Pancreas (tissue), 10 donors: ENCODE results near the gene AKAP13. TPM values are rescaled to one million over a fixed set of nuclear protein-coding genes. Genes with fewer than 3 reads are reported as not detected.

Experiments
- ATAC-seq, 4 donors: fragments of 200-7000 bp; cut with Tn5 transposase; one replicate each; pipeline versions ENCODE4 v1.8.0 to v1.9.1; 2020; ENCODE audit warnings: mild to moderate bottlenecking in 4 of 4, moderate library complexity in 4 of 4
- DNase-seq, 6 donors: peaks; one replicate each; pipeline ENCODE4 v3.0.0-alpha.2; 2020
- FAIRE-seq: peaks from 2 replicates; lab custom pipeline; 2012; peaks lifted over from hg19 to GRCh38; lab: Jason Lieb, UNC
- H3K27ac ChIP-seq, 4 donors: fragments of 200-600 bp; sonication (generic); 1 replicate in 3 of 4; 2 replicates in 1 of 4; pipeline versions ENCODE4 v1.5.0 to v1.8.0; 2020
- H3K27me3 ChIP-seq, 4 donors: fragments of 200-600 bp; one replicate each; pipeline ENCODE4 v1.8.0; 2021
- H3K36me3 ChIP-seq, 3 donors: fragments of 200-600 bp; sonication (generic) in 1 of 3; one replicate each; pipeline versions ENCODE4 v1.5.0 to v1.8.0; 2020 to 2021
- H3K4me1 ChIP-seq, 3 donors: fragments of 200-600 bp; one replicate each; pipeline ENCODE4 v1.8.0; 2021
- H3K4me3 ChIP-seq, 4 donors: fragments of 200-600 bp; sonication (generic) in 2 of 4; one replicate each; pipeline versions ENCODE4 v1.5.0 to v1.8.0; 2020 to 2021
- H3K9me3 ChIP-seq, 4 donors: fragments of 200-600 bp; one replicate each; pipeline ENCODE4 v1.8.0; 2021
- CTCF ChIP-seq, 4 donors: fragments of 200-600 bp; sonication (generic) in 3 of 4; IDR thresholded peaks; one replicate each; pipeline versions ENCODE4 v1.5.0 to v1.8.0; 2021; ENCODE audit warnings: antibody characterized with exemption in 4 of 4
- WGBS, 2 donors: extraction: QIAGEN DNeasy Blood & Tissue Kit; methylation state at CpG; one replicate each; pipeline ENCODE4 v1.1.7; 2013; 5-methylcytosine and 5-hydroxymethylcytosine counted together
- intact Hi-C, 3 donors: fragments of 100-400 bp; cut with DNase I; formaldehyde crosslinking; loops; one replicate each; pipeline versions ENCODE4 v1.11.1 to v1.14.2; 2022
- polyA plus RNA-seq, 2 donors: library from polyadenylated mRNA; stranded (reverse); fragments of 200-250 nt; gene quantifications; one replicate each; pipeline ENCODE4 v1.2.3, GENCODE V29; 2013
- total RNA-seq, 6 donors: library from RNA; stranded (reverse); fragmentation: NEBNext Ultra II Directional in 4 of 6; extraction: Animal tissue kit (Norgen Biotek cat#: 25700) in 4 of 6; gene quantifications; one replicate each; pipeline versions ENCODE4 v1.2.1 to v1.2.4, GENCODE V29; 2021 to 2023
- donor health status: healthy with polysubstance abuse.
- donor health status: DM: no; HTN: no; CAD: no; lungs with moderate emphysema.
- donor health status: DM: no; HTN: no; CAD: no.
- donor health status: control.
- donor health status: control.
- donor health status: Bipolar disorder and iron deficiency.
- donor health status: DM: yes; HTN: yes; CAD: no.
- donor health status: DM: no; HTN: no; CAD: no.
- donor health status: DM: no; HTN: no; CAD: no.
- donor health status: DM: yes; HTN: yes; CAD: no.

Gene AKAP13
- total and polyA plus RNA-seq, 8 donors: 64.9 to 139 (median 89.9) TPM

GRCh38 chr15:85408270-85408746 is 27.9 kb downstream of the AKAP13 start:
- H3K4me3 ChIP-seq: no peak overlapping the region
- DNase-seq (no peak), FAIRE-seq (no peak), ATAC-seq (peak in 1 of 4 donors; percentile 5)
- no peaks in the 10 kb centered on the region for H3K36me3 ChIP-seq
- intact Hi-C loops: no loop called here
- peaks cover 6 to 39% (median 14%) of the 10 kb centered on the region in 3 donors for H3K4me1 ChIP-seq
- WGBS, 2 donors: 92 to 96% methylated on average over 6 of the region's 6 CpGs
- H3K27ac ChIP-seq: peak overlapping the region in 2 of 4 donors; percentile 39 to 77
- H3K27me3 ChIP-seq: no peaks in the 10 kb centered on the region
- no peaks in the 10 kb centered on the region for H3K9me3 ChIP-seq
- TF ChIP-seq CTCF (IDR thresholded peaks at IDR 0.05): no peak

DNA sequence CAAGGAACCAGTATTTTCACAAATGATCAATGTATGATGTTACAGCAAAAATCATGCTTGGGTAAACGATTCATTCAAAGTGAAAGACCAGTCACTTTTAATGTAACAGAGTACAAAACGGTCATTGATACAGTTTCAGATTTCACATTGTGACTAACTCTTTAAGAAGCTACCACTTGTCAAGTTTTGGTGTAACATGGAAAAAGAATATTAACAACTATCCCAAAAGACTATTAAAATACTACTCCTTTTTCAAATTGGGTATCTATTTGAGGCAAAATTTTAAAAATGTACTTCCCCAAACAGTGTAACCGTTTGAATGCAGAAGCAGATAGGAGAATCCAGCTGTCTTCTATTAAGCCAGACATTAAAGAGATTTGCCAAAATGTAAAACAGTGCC is 31.7 kb downstream of the AKAP13 start:
- no peak for ATAC-seq
- H3K4me3 ChIP-seq: no peak overlapping the region
- H3K36me3 ChIP-seq: no peaks in the 10 kb centered on the region
- H3K4me1 ChIP-seq: peaks cover 0 to 37% (median 0%) of the 10 kb centered on the region in 3 donors
- DNase-seq: no peak
- no peaks in the 10 kb centered on the region for H3K27me3 ChIP-seq
- intact Hi-C loops: no loop called here
- no peak for TF ChIP-seq CTCF (IDR thresholded peaks at IDR 0.05)
- FAIRE-seq: no peak
- peak overlapping the region in 1 of 4 donors; percentile 24 for H3K27ac ChIP-seq
- WGBS, 2 donors: 32 to 52% methylated on average over 3 of the region's 3 CpGs
- H3K9me3 ChIP-seq: no peaks in the 10 kb centered on the region

GRCh38 chr15:85412956-85413854 is 32.8 kb downstream of the AKAP13 start:
- Histone ChIP-seq H3K27me3 (no peaks in the 10 kb centered on the region), H3K27ac (peak overlapping the region in 2 of 4 donors; percentile 48), H3K9me3 (no peaks in the 10 kb centered on the region), H3K36me3 (no peaks in the 10 kb centered on the region), H3K4me1 (peaks cover 0 to 37% (median 10%) of the 10 kb centered on the region in 3 donors), H3K4me3 (no peak overlapping the region)
- whole genome bisulfite sequencing, 2 donors: 74% methylated on average over 14 of the region's 14 CpGs
- ATAC-seq (peak; percentile 57 to 91 (median 76)), DNase-seq (peak in 2 of 6 donors; percentile 45 to 56), FAIRE-seq (no peak)
- intact Hi-C loops: no loop called here
- no peak for TF ChIP-seq CTCF (IDR thresholded peaks at IDR 0.05)

GRCh38 chr15:85414037-85414436 is 33.6 kb downstream of the AKAP13 start:
- H3K4me3 ChIP-seq: no peak overlapping the region
- ATAC-seq (no peak), FAIRE-seq (peak; percentile 5), DNase-seq (no peak)
- no peak for TF ChIP-seq CTCF (IDR thresholded peaks at IDR 0.05)
- H3K36me3 ChIP-seq: no peaks in the 10 kb centered on the region
- intact Hi-C loops: no loop called here
- no peaks in the 10 kb centered on the region for H3K9me3 ChIP-seq
- no peaks in the 10 kb centered on the region for H3K27me3 ChIP-seq
- H3K4me1 ChIP-seq: peaks cover 0 to 41% (median 13%) of the 10 kb centered on the region in 3 donors
- peak overlapping the region in 2 of 4 donors; percentile 48 for H3K27ac ChIP-seq
- 80 to 83% methylated on average over 4 of the region's 4 CpGs for WGBS, 2 donors
